IMR-90 (cell line): Measurements from ENCODE around the gene MRPL49. TPM values are rescaled to one million over a fixed set of nuclear protein-coding genes. Genes with fewer than 3 reads are reported as not detected.

Experiments
- ATAC-seq: fragments of 200-7000 bp; cut with Tn5 transposase; 2 replicates; pipeline ENCODE4 v1.9.1; 2020; ENCODE audit warnings: low read depth, mild to moderate bottlenecking, moderate library complexity
- Bru-seq: library from RNA; stranded (reverse); fragments of 400-500 nt; gene quantifications from one replicate; lab custom pipeline; 2021; lab: Mats Ljungman, UMichigan
- BruChase-seq, 2 experiments: library from RNA; stranded (reverse); fragments of 400-500 nt; gene quantifications; one replicate each; lab custom pipeline; 2021; lab: Mats Ljungman, UMichigan
- BruUV-seq: library from RNA; stranded (reverse); fragments of 400-500 nt; replicated peaks from 2 replicates; lab custom pipeline; 2021; lab: Mats Ljungman, UMichigan
- CTCF ChIA-PET: fragments of 300-600 bp; formaldehyde crosslinking; extraction: SDS; loops from one replicate; lab custom pipeline; 2021; ENCODE audit warnings: antibody characterized with exemption; lab: Yijun Ruan, JAX
- POLR2A ChIA-PET: fragments of 300-600 bp; sonication (Branson Sonifier 250); formaldehyde crosslinking; loops from one replicate; lab custom pipeline; 2022; ENCODE audit warnings: antibody characterized with exemption; ENCODE audit not compliant: unreplicated experiment; lab: Charles Lee
- DNase-seq: peaks from one replicate; pipeline ENCODE4 v3.0.0; 2013
- H2AFZ ChIP-seq: replicated peaks from 2 replicates; pipeline ENCODE3; 2013; ENCODE audit warnings: low read length, mild to moderate bottlenecking; ENCODE audit not compliant: poor library complexity
- H2AK5ac ChIP-seq: 2 replicates; pipeline ENCODE4 v1.6.1; 2013; ENCODE audit warnings: low read depth, low read length, inconsistent platforms
- H2AK9ac ChIP-seq: replicated peaks from 2 replicates; pipeline ENCODE3; 2013; ENCODE audit warnings: mild to moderate bottlenecking, low read depth, low read length, moderate library complexity; ENCODE audit not compliant: poor library complexity
- H2BK120ac ChIP-seq: 2 replicates; pipeline ENCODE4 v1.6.1; 2013; ENCODE audit warnings: low read depth, low read length, inconsistent platforms
- H2BK15ac ChIP-seq: 3 replicates; pipeline ENCODE4 v1.6.1; 2013; ENCODE audit warnings: low read depth, low read length, inconsistent platforms
- H2BK20ac ChIP-seq: 2 replicates; pipeline ENCODE4 v1.6.1; 2013; ENCODE audit warnings: low read depth, mild to moderate bottlenecking, inconsistent platforms, low read length, moderate library complexity
- H2BK5ac ChIP-seq: 2 replicates; pipeline ENCODE4 v1.6.1; 2013; ENCODE audit warnings: mild to moderate bottlenecking, low read depth, low read length, inconsistent platforms; ENCODE audit not compliant: poor library complexity, severe bottlenecking
- H3K14ac ChIP-seq: replicated peaks from 2 replicates; pipeline ENCODE4 v1.6.1; 2013; ENCODE audit warnings: low read depth, low read length, inconsistent platforms
- H3K18ac ChIP-seq: 2 replicates; pipeline ENCODE4 v1.6.1; 2013; ENCODE audit warnings: low read depth, low read length, control low read depth
- H3K23ac ChIP-seq: 2 replicates; pipeline ENCODE4 v1.6.1; 2013; ENCODE audit warnings: low read depth, low read length, inconsistent platforms
- H3K27ac ChIP-seq: 2 replicates; pipeline ENCODE4 v1.5.1; 2013; ENCODE audit warnings: mild to moderate bottlenecking, control low read depth, low read length; ENCODE audit not compliant: insufficient read depth
- H3K27me3 ChIP-seq: 2 replicates; pipeline ENCODE4 v1.6.1; 2013; ENCODE audit warnings: low read length; ENCODE audit not compliant: control insufficient read depth, insufficient read depth
- H3K36me3 ChIP-seq: 2 replicates; pipeline ENCODE4 v1.6.1; 2013; ENCODE audit warnings: low read length, mixed read lengths; ENCODE audit not compliant: control insufficient read depth, insufficient read depth
- H3K4ac ChIP-seq: 2 replicates; pipeline ENCODE4 v1.6.1; 2013; ENCODE audit warnings: low read depth, low read length, inconsistent platforms
- H3K4me1 ChIP-seq: 2 replicates; pipeline ENCODE4 v1.6.1; 2013; ENCODE audit warnings: low read length, mixed read lengths; ENCODE audit not compliant: control insufficient read depth, insufficient read depth
- H3K4me2 ChIP-seq: 2 replicates; pipeline ENCODE4 v1.6.1; 2013; ENCODE audit warnings: low read depth, mild to moderate bottlenecking, control low read depth, low read length, moderate library complexity
- H3K4me3 ChIP-seq: 2 replicates; pipeline ENCODE4 v1.5.1; 2013; ENCODE audit warnings: low read depth, mild to moderate bottlenecking, control low read depth, low read length, moderate library complexity; ENCODE audit not compliant: insufficient read depth
- H3K56ac ChIP-seq: 2 replicates; pipeline ENCODE4 v1.6.1; 2013; ENCODE audit warnings: low read length, inconsistent platforms; ENCODE audit not compliant: insufficient read depth; ENCODE audit errors: extremely low read depth
- H3K79me1 ChIP-seq, 2 experiments: 2 replicates each; pipeline ENCODE4 v1.6.1; 2013; ENCODE audit warnings: low read length in 2 of 2, inconsistent platforms in 1 of 2, low read depth in 1 of 2
- H3K9ac ChIP-seq: 2 replicates; pipeline ENCODE4 v1.6.1; 2013; ENCODE audit warnings: low read depth, low read length, control low read depth
- H3K9me1 ChIP-seq: 2 replicates; pipeline ENCODE4 v1.6.1; 2013; ENCODE audit warnings: low read length, inconsistent platforms; ENCODE audit not compliant: insufficient read depth
- H3K9me3 ChIP-seq: 2 replicates; pipeline ENCODE4 v1.6.1; 2013; ENCODE audit warnings: low read length; ENCODE audit not compliant: control insufficient read depth, insufficient read depth
- H4K20me1 ChIP-seq: 2 replicates; pipeline ENCODE4 v1.6.1; 2013; ENCODE audit warnings: low read length, inconsistent platforms; ENCODE audit not compliant: insufficient read depth
- H4K5ac ChIP-seq: 2 replicates; pipeline ENCODE4 v1.6.1; 2013; ENCODE audit warnings: mild to moderate bottlenecking, low read depth, low read length, control low read depth
- H4K8ac ChIP-seq, 2 experiments: 2 replicates each; pipeline ENCODE4 v1.6.1; 2013; ENCODE audit warnings: low read depth in 2 of 2, low read length in 2 of 2, control low read depth in 1 of 2, inconsistent platforms in 1 of 2
- H4K91ac ChIP-seq: 2 replicates; pipeline ENCODE4 v1.6.1; 2013; ENCODE audit warnings: low read depth, low read length, inconsistent platforms; ENCODE audit not compliant: insufficient read depth
- BHLHE40 ChIP-seq: fragments of 150-350 bp; IDR thresholded peaks from 2 replicates; pipeline ENCODE4 v1.6.1; 2016; ENCODE audit warnings: mild to moderate bottlenecking, low read depth, low read length
- CHD1 ChIP-seq: IDR thresholded peaks from 2 replicates; pipeline ENCODE4 v1.6.1; 2012; ENCODE audit warnings: low read depth, low read length, improper control_type of control experiment
- ELK1 ChIP-seq: fragments of 150-350 bp; IDR thresholded peaks from 2 replicates; pipeline ENCODE4 v1.6.1; 2016; ENCODE audit warnings: low read depth, mild to moderate bottlenecking, low read length, moderate library complexity, borderline replicate concordance
- FOS ChIP-seq: fragments of 150-350 bp; IDR thresholded peaks from 2 replicates; pipeline ENCODE4 v1.6.1; 2016; ENCODE audit warnings: low read depth, low read length
- MXI1 ChIP-seq: IDR thresholded peaks from 2 replicates; pipeline ENCODE4 v1.6.1; 2012; ENCODE audit warnings: low read depth, mild to moderate bottlenecking, low read length, moderate library complexity, borderline replicate concordance
- NFE2L2 ChIP-seq: fragments of 150-350 bp; IDR thresholded peaks from 2 replicates; pipeline ENCODE4 v1.6.1; 2016; ENCODE audit warnings: low read depth, mild to moderate bottlenecking, low read length
- POLR2A ChIP-seq: IDR thresholded peaks from 2 replicates; pipeline ENCODE4 v1.6.1; 2012; ENCODE audit warnings: mild to moderate bottlenecking, low read depth, low read length
- RAD21 ChIP-seq: IDR thresholded peaks from 2 replicates; pipeline ENCODE4 v1.6.1; 2012; ENCODE audit warnings: low read length, improper control_type of control experiment
- RFX5 ChIP-seq: IDR thresholded peaks from 2 replicates; pipeline ENCODE4 v1.8.0; 2012; ENCODE audit warnings: low read depth, mild to moderate bottlenecking, low read length, moderate library complexity
- SMC3 ChIP-seq: fragments of 150-350 bp; IDR thresholded peaks from 2 replicates; pipeline ENCODE4 v1.6.1; 2016; ENCODE audit warnings: low read depth, mild to moderate bottlenecking, antibody characterized with exemption, low read length, moderate library complexity
- WGBS, 2 experiments: methylation state at CpG; one replicate each; pipeline versions ENCODE4 v1.1.5 to v1.1.7; 2013; ENCODE audit warnings: missing lambda C conversion rate in 2 of 2; ENCODE audit not compliant: insufficient read length in 1 of 2; ENCODE audit errors: extremely low coverage in 2 of 2; 5-methylcytosine and 5-hydroxymethylcytosine counted together
- dilution Hi-C: fragments of 300-500 bp; cut with HindIII; formaldehyde crosslinking; loops from one replicate; pipeline ENCODE4 v1.14.3; 2018; ENCODE audit warnings: low sequenced_read_pairs; ENCODE audit not compliant: unreplicated experiment
- in situ Hi-C: fragments of 300-500 bp; cut with MboI; formaldehyde crosslinking; loops from 3 replicates; pipeline ENCODE4 v1.14.3; 2019; ENCODE audit warnings: low sequenced_read_pairs, inconsistent platforms, mixed read lengths
- intact Hi-C: fragments of 100-400 bp; cut with micrococcal nuclease; formaldehyde crosslinking; loops from 2 replicates; pipeline ENCODE4 v1.10.0; 2022
- long read RNA-seq: library from polyadenylated mRNA; unstranded; transcript quantifications from one replicate; pipeline ENCODE4 v2.0.0, GENCODE V29; 2021; ENCODE audit not compliant: unreplicated experiment
- polyA plus RNA-seq, 3 experiments: library from polyadenylated mRNA; depleted of rRNA; stranded (reverse); fragments of >200 nt; gene quantifications; 2 replicates each; pipeline ENCODE4 v1.2.3, GENCODE V29; 2012; ENCODE audit warnings: low replicate concordance in 1 of 3
- total RNA-seq: library from RNA; depleted of rRNA; stranded (reverse); fragments of >200 nt; gene quantifications from 2 replicates; pipeline ENCODE4 v1.2.3, GENCODE V29; 2012; rRNA removed
- TF ChIP-seq, protein P1 (sequence below): fragments of 150-350 bp; IDR thresholded peaks from 2 replicates; pipeline ENCODE4 v1.6.1; 2017; ENCODE audit warnings: mild to moderate bottlenecking, antibody characterized with exemption, low read length, low read depth

MRPL49 gene
- total RNA-seq (54.2 and 55.2 TPM in 2 replicates), polyA plus RNA-seq (2012; rRNA removed) (51.5 and 56.8 TPM in 2 replicates), Bru-seq, nascent RNA (percentile 61 among the genes with signal in this experiment), BruChase-seq, experiment 1, labeled RNA remaining after a 6-hour chase (percentile 78 among the genes with signal in this experiment), BruChase-seq, experiment 2, labeled RNA remaining after a 2-hour chase (percentile 73 among the genes with signal in this experiment)
- polyA plus RNA-seq (2012; cell fraction: cytosol; rRNA removed), result 39.1 and 52.5 TPM in 2 replicates
- polyA plus RNA-seq (2012; cell fraction: nucleus; rRNA removed; ENCODE audit: low replicate concordance), result 24.5 and 42.4 TPM in 2 replicates
- long read RNA-seq, transcript MRPL49-202 (4 exons, 2,065 nt), result minor isoform, 12 of 77 reads
- long read RNA-seq, transcript MRPL49-201 (4 exons, 2,019 nt), result major isoform, 57 of 77 reads
- long read RNA-seq, partial matches to known transcripts, result 6 of 77 reads
- long read RNA-seq, other reads (novel, unspliced or antisense), result 1 of 77 reads

- Histone ChIP-seq H4K5ac (peak within 1 kb of the TSS; percentile 94), H3K4ac (peak within 1 kb of the TSS; percentile 96), H2AK5ac (peak within 1 kb of the TSS; percentile 92), H2BK15ac (0 out of 3 replicates have a peak within 1 kb of the TSS, but pooled peaks have one; percentile 12), H3K36me3 (peaks cover 42% of the 10 kb centered on the region), H4K20me1 (peaks cover 6% of the 10 kb centered on the region; the same call in 1 of the 2 replicates), H3K27ac (peak within 1 kb of the TSS; percentile 82), H4K8ac (peak within 1 kb of the TSS; percentile 90 to 98), H2BK120ac (peak within 1 kb of the TSS; percentile 71), H3K23ac (peak within 1 kb of the TSS; percentile 94), H3K4me1 (no peaks in the 10 kb centered on the region; the same call in 1 of the 2 replicates), H3K14ac (peak within 1 kb of the TSS; percentile 98), H2AFZ (peak within 1 kb of the TSS; percentile 99), H3K56ac (peak within 1 kb of the TSS; percentile 95), H3K27me3 (no peaks in the 10 kb centered on the region), H2AK9ac (peak within 1 kb of the TSS; percentile 100), H3K79me1 (peaks cover 27 to 66% of the 10 kb centered on the region in 2 experiments), H3K4me3 (peak within 1 kb of the TSS; percentile 74), H2BK20ac (no peak within 1 kb of the TSS), H3K9ac (peak within 1 kb of the TSS; percentile 87), H4K91ac (peak within 1 kb of the TSS; percentile 83), H3K4me2 (peak within 1 kb of the TSS; percentile 97), H3K9me1 (0 out of 2 replicates have a peak, but pooled peaks cover 4% of the 10 kb centered on the region), H3K18ac (peak within 1 kb of the TSS; percentile 64), H2BK5ac (peak within 1 kb of the TSS; percentile 93), H3K9me3 (no peaks in the 10 kb centered on the region)
- WGBS, 2 experiments, result 0% methylated on average over 41 of the region's 64 CpGs; no CpG with 5 or more reads in 1 of the 2 experiments
- ATAC-seq (peak; percentile 87), DNase-seq (peak; percentile 96)
- intact Hi-C loops (loop anchor here (5.0 kb wide), 1 partner anchor 60 kb away; the partner anchor contains the start of gene CAPN1), in situ Hi-C loops (no loop called here), dilution Hi-C loops (no loop called here)
- POLR2A ChIA-PET, result interaction anchor here (0.7 to 0.9 kb wide), 3 partner anchors 10 to 12 kb away, joined by 3 to 4 read pairs (median 3); partner anchors contain the start of genes SYVN1 and TM7SF2
- CTCF ChIA-PET, result interaction anchor here (0.6 kb wide), 4 partner anchors 13 to 881 kb away, joined by 3 to 5 read pairs (median 4); no protein-coding TSS in a partner anchor
- BruUV-seq, result TSS peak; percentile 78
- no peak for TF ChIP-seq FOS
- no peak for TF ChIP-seq RFX5
- TF ChIP-seq MXI1, result 0 out of 2 replicates have a peak, but pooled peaks have one; percentile 70
- TF ChIP-seq BHLHE40, result peak; percentile 58
- TF ChIP-seq, protein P1, sequence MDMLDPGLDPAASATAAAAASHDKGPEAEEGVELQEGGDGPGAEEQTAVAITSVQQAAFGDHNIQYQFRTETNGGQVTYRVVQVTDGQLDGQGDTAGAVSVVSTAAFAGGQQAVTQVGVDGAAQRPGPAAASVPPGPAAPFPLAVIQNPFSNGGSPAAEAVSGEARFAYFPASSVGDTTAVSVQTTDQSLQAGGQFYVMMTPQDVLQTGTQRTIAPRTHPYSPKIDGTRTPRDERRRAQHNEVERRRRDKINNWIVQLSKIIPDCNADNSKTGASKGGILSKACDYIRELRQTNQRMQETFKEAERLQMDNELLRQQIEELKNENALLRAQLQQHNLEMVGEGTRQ, result no peak
- TF ChIP-seq RAD21, result no peak
- no peak for TF ChIP-seq SMC3
- TF ChIP-seq CHD1, result peak; percentile 43; the same call in 1 of the 2 replicates
- TF ChIP-seq POLR2A, result peak; percentile 88; the same call in 1 of the 2 replicates
- no peak for TF ChIP-seq ELK1
- no peak for TF ChIP-seq NFE2L2
These were observed at the start of gene MRPL49, which contains the start of gene FAU for GRCh38 chr11:65121865-65122696. TSS of gene MRPL49 (plus strand) at chr11:65122321. CDS start at chr11:65122347, 26 bp downstream. TSS of gene FAU (minus strand) at chr11:65122134. CDS start at chr11:65121813, 321 bp downstream.
